ENCODE measurements around the gene CHRM1.

Gene CHRM1

GRCh38 chr11:62882431-62882749, 38.8 kb downstream of the CHRM1 start:
- Histone ChIP-seq H2AK5ac (ENCODE audit: low read length, severe bottlenecking) (no peak overlapping the region), H2AFZ (ENCODE audit: low read depth, low read length) (no peak overlapping the region), H3K27me3 (ENCODE audit: control insufficient read depth in 1 of 2, insufficient read depth in 1 of 2, low read length in 2 of 2) (no peaks in the 10 kb centered on the region), H4K91ac (ENCODE audit: low read length) (no peak overlapping the region), H3K9me3 (ENCODE audit: control insufficient read depth, low read length) (no peaks in the 10 kb centered on the region), H3K4me2 (ENCODE audit: low read length, poor library complexity, severe bottlenecking) (peak overlapping the region; percentile 64), H3K4ac (ENCODE audit: low read depth in 1 of 2, low read length in 2 of 2) (no peak overlapping the region), H3K36me3 (ENCODE audit: control insufficient read depth in 1 of 2, insufficient read depth in 2 of 2, low read depth in 1 of 2, low read length in 2 of 2) (peaks cover 40 to 56% of the 10 kb centered on the region in 2 experiments), H2BK120ac (ENCODE audit: low read depth, low read length) (peak overlapping the region; percentile 92), H3K4me3 (ENCODE audit: insufficient read depth in 1 of 2, low read depth in 1 of 2, low read length in 2 of 2) (peak overlapping the region in 1 of 2 experiments; percentile 99), H3K4me1 (ENCODE audit: control insufficient read depth, insufficient read depth, low read depth, low read length) (peaks cover 19% of the 10 kb centered on the region), H3K9ac (ENCODE audit: low read length) (peak overlapping the region; percentile 100), H4K8ac (ENCODE audit: low read length) (no peak overlapping the region), H2BK12ac (ENCODE audit: low read length in 2 of 2) (no peak overlapping the region), H3K27ac (ENCODE audit: low read length, poor library complexity, severe bottlenecking) (peak overlapping the region; percentile 98), H2BK5ac (ENCODE audit: low read depth, low read length, poor library complexity, severe bottlenecking) (no peak overlapping the region), H3K79me1 (replicated peaks; ENCODE audit: low read length, poor library complexity, severe bottlenecking) (peaks cover 21% of the 10 kb centered on the region), H3K23ac (ENCODE audit: low read length in 2 of 2) (no peak overlapping the region), H3K14ac (ENCODE audit: low read length in 2 of 2) (no peak overlapping the region), H2BK15ac (ENCODE audit: low read depth, poor library complexity, severe bottlenecking) (no peak overlapping the region), H3K18ac (ENCODE audit: low read depth in 1 of 2, low read length in 2 of 2) (no peak overlapping the region)
- WGBS, result 54% methylated on average over 6 of the region's 6 CpGs
- no peak for DNase-seq

DNA sequence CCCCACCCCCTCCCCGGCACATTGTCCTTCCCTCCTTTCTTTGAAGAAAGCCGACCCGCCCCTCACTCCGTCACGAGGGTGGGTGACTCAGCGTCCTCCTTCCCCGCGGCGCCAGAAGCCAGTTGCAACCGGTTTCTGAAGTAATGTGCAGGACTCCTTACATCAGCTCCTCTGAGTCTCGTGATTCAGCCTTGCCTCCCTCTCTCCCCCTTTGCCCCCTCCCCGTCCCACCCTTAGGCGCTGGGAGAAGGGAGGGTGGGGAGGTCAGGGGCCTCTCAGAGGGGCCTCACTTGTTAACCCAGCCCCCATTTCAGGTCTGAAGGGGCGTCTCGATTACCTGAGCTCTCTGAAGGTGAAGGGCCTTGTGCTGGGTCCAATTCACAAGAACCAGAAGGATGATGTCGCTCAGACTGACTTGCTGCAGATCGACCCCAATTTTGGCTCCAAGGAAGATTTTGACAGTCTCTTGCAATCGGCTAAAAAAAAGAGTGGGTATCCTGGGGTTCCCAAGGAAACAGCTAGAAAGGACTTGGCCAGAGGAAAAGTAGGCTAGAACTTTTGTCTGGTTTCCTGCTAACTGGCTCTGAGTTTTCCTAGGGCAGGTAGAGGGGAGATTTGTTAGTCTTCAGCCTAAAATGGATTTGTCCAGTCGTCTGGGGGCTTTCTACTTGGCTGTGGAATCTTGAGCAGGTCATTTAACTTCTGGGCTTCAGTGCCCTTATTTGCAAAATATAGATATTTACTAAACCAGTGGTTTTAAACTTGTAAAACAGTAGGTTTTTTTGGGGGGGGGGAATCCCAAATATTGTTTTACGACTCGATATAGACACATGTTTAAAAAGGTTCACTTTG, 39.4 kb downstream of the CHRM1 start:
- H4K91ac ChIP-seq (ENCODE audit: low read length), result peak overlapping the region; percentile 83
- H3K36me3 ChIP-seq (ENCODE audit: control insufficient read depth in 1 of 2, insufficient read depth in 2 of 2, low read depth in 1 of 2, low read length in 2 of 2), result peaks cover 34 to 50% of the 10 kb centered on the region in 2 experiments
- H2AFZ ChIP-seq (ENCODE audit: low read depth, low read length), result no peak overlapping the region
- H2BK5ac ChIP-seq (ENCODE audit: low read depth, low read length, poor library complexity, severe bottlenecking), result peak overlapping the region; percentile 67
- H4K8ac ChIP-seq (ENCODE audit: low read length), result peak overlapping the region; percentile 81
- peak overlapping the region; percentile 37 for H2AK5ac ChIP-seq (ENCODE audit: low read length, severe bottlenecking)
- H2BK15ac ChIP-seq (ENCODE audit: low read depth, poor library complexity, severe bottlenecking), result no peak overlapping the region
- peaks cover 19% of the 10 kb centered on the region for H3K4me1 ChIP-seq (ENCODE audit: control insufficient read depth, insufficient read depth, low read depth, low read length)
- peak overlapping the region; percentile 71 to 82 for H3K18ac ChIP-seq (ENCODE audit: low read depth in 1 of 2, low read length in 2 of 2)
- H3K14ac ChIP-seq (ENCODE audit: low read length in 2 of 2), result peak overlapping the region in 1 of 2 experiments; percentile 2
- DNase-seq, result peak; percentile 98
- H2BK120ac ChIP-seq (ENCODE audit: low read depth, low read length), result peak overlapping the region; percentile 97
- H3K4ac ChIP-seq (ENCODE audit: low read depth in 1 of 2, low read length in 2 of 2), result peak overlapping the region; percentile 84 to 91
- H3K9me3 ChIP-seq (ENCODE audit: control insufficient read depth, low read length), result no peaks in the 10 kb centered on the region
- 9% methylated on average over 18 of the region's 21 CpGs for WGBS
- H3K27ac ChIP-seq (ENCODE audit: low read length, poor library complexity, severe bottlenecking), result peak overlapping the region; percentile 98
- H3K27me3 ChIP-seq (ENCODE audit: control insufficient read depth in 1 of 2, insufficient read depth in 1 of 2, low read length in 2 of 2), result no peaks in the 10 kb centered on the region
- H3K4me2 ChIP-seq (ENCODE audit: low read length, poor library complexity, severe bottlenecking), result peak overlapping the region; percentile 64
- no peak overlapping the region for H3K23ac ChIP-seq (ENCODE audit: low read length in 2 of 2)
- H3K79me1 ChIP-seq (replicated peaks; ENCODE audit: low read length, poor library complexity, severe bottlenecking), result peaks cover 17% of the 10 kb centered on the region
- peak overlapping the region in 1 of 2 experiments; percentile 25 for H2BK12ac ChIP-seq (ENCODE audit: low read length in 2 of 2)
- H3K9ac ChIP-seq (ENCODE audit: low read length), result peak overlapping the region; percentile 100
- peak overlapping the region; percentile 95 to 99 for H3K4me3 ChIP-seq (ENCODE audit: insufficient read depth in 1 of 2, low read depth in 1 of 2, low read length in 2 of 2)

- H3K4me1 ChIP-seq (ENCODE audit: control insufficient read depth, insufficient read depth, low read depth, low read length), result peaks cover 17% of the 10 kb centered on the region
- H3K4me2 ChIP-seq (ENCODE audit: low read length, poor library complexity, severe bottlenecking), result peak within 1 kb of the TSS; percentile 74
- WGBS, result under 1% methylated on average over 56 of the region's 69 CpGs
- peaks cover 27 to 42% of the 10 kb centered on the region in 2 experiments for H3K36me3 ChIP-seq (ENCODE audit: control insufficient read depth in 1 of 2, insufficient read depth in 2 of 2, low read depth in 1 of 2, low read length in 2 of 2)
- peak within 1 kb of the TSS; percentile 91 to 100 for H3K4ac ChIP-seq (ENCODE audit: low read depth in 1 of 2, low read length in 2 of 2)
- peak within 1 kb of the TSS; percentile 62 to 98 for H3K14ac ChIP-seq (ENCODE audit: low read length in 2 of 2)
- peak within 1 kb of the TSS; percentile 95 to 100 for H3K18ac ChIP-seq (ENCODE audit: low read depth in 1 of 2, low read length in 2 of 2)
- H2BK12ac ChIP-seq (ENCODE audit: low read length in 2 of 2), result peak within 1 kb of the TSS in 1 of 2 experiments; percentile 93
- no peak within 1 kb of the TSS for H2AFZ ChIP-seq (ENCODE audit: low read depth, low read length)
- peak within 1 kb of the TSS; percentile 58 for H2BK5ac ChIP-seq (ENCODE audit: low read depth, low read length, poor library complexity, severe bottlenecking)
- peak within 1 kb of the TSS in 1 of 2 experiments; percentile 88 for H3K23ac ChIP-seq (ENCODE audit: low read length in 2 of 2)
- H2AK5ac ChIP-seq (ENCODE audit: low read length, severe bottlenecking), result peak within 1 kb of the TSS; percentile 72
- no peaks in the 10 kb centered on the region for H3K9me3 ChIP-seq (ENCODE audit: control insufficient read depth, low read length)
- H3K27ac ChIP-seq (ENCODE audit: low read length, poor library complexity, severe bottlenecking), result peak within 1 kb of the TSS; percentile 98
- H3K4me3 ChIP-seq (ENCODE audit: insufficient read depth in 1 of 2, low read depth in 1 of 2, low read length in 2 of 2), result peak within 1 kb of the TSS; percentile 95 to 99
- H4K8ac ChIP-seq (ENCODE audit: low read length), result peak within 1 kb of the TSS; percentile 97
- H3K79me1 ChIP-seq (replicated peaks; ENCODE audit: low read length, poor library complexity, severe bottlenecking), result peaks cover 12% of the 10 kb centered on the region
- H2BK15ac ChIP-seq (ENCODE audit: low read depth, poor library complexity, severe bottlenecking), result peak within 1 kb of the TSS; percentile 82
- DNase-seq, result peak; percentile 88
- H3K9ac ChIP-seq (ENCODE audit: low read length), result peak within 1 kb of the TSS; percentile 100
- peak within 1 kb of the TSS; percentile 100 for H4K91ac ChIP-seq (ENCODE audit: low read length)
- no peaks in the 10 kb centered on the region for H3K27me3 ChIP-seq (ENCODE audit: control insufficient read depth in 1 of 2, insufficient read depth in 1 of 2, low read length in 2 of 2)
- H2BK120ac ChIP-seq (ENCODE audit: low read depth, low read length), result peak within 1 kb of the TSS; percentile 97
Measured at GRCh38 chr11:62880803-62881578, 40.2 kb downstream of the CHRM1 start, which contains the start of gene SLC3A2. SLC3A2 (plus strand) TSS chr11:62880896; CDS start chr11:62881024, 128 bp downstream.

All from mesenchymal stem cell (in vitro differentiated cells and primary cell).